Gastroesophageal sphincter (tissue), 3 donors: ENCODE results near the gene UBE2E2.

Source experiments
- CTCF ChIP-seq, 4 experiments: fragments of 200-600 bp in 2 of 4; fragments of 450-650 bp in 2 of 4; sonication (generic) in 1 of 4; IDR thresholded peaks; one replicate each; pipeline ENCODE4 v1.5.1; 2017 to 2019; ENCODE audit warnings: antibody characterized with exemption in 4 of 4, mild to moderate bottlenecking in 2 of 4, moderate library complexity in 2 of 4
- POLR2A ChIP-seq, 2 donors: fragments of 450-650 bp; IDR thresholded peaks; one replicate each; pipeline ENCODE4 v1.6.1; 2017; ENCODE audit warnings: antibody characterized with exemption in 2 of 2, mild to moderate bottlenecking in 2 of 2, moderate library complexity in 1 of 2

GRCh38 chr3:23169551-23169950 is 33.6 kb upstream of the UBE2E2 start:
- TF ChIP-seq CTCF (IDR thresholded peaks at IDR 0.05) (no peak), POLR2A (IDR thresholded peaks at IDR 0.05) (no peak)
